HG03575 (cell line): Measurements from ENCODE around the gene ARHGAP11A.
"Not testable (repeated sequence)": the region's sequence is repeated elsewhere in the genome, so short reads cannot be mapped to it uniquely, and the experiment has no call there.

Experiments used
- ATAC-seq: cut with Tn5 transposase; IDR thresholded peaks from one replicate; pipeline ENCODE4 v1.9.1; 2021; ENCODE audit not compliant: unreplicated experiment, insufficient number of reproducible peaks, low FRiP score; ENCODE audit errors: extremely low read depth

ARHGAP11A gene

GRCh38 chr15:32615051-32615870, at the start of gene ARHGAP11A:
ARHGAP11A (plus strand) TSS chr15:32615504; CDS start chr15:32616212, 708 bp downstream.
- peak; percentile 38 for ATAC-seq

GRCh38 chr15:32568988-32569387, 46.3 kb upstream of the ARHGAP11A start:
- not testable (repeated sequence) for ATAC-seq

- ATAC-seq: not testable (repeated sequence)
These were observed 36.8 kb upstream of the ARHGAP11A start for GRCh38 chr15:32578482-32578881.

- ATAC-seq: not testable (repeated sequence)
These were observed 29.5 kb upstream of the ARHGAP11A start for GRCh38 chr15:32585844-32586243.

GRCh38 chr15:32593151-32593550, 22.2 kb upstream of the ARHGAP11A start, which contains the start of gene GOLGA8N:
GOLGA8N (plus strand) TSS chr15:32593456.
- not testable (repeated sequence) for ATAC-seq

GRCh38 chr15:32609518-32609917, 5.8 kb upstream of the ARHGAP11A start:
- not testable (repeated sequence) for ATAC-seq

- ATAC-seq: not testable (repeated sequence)
These were observed 4.6 kb upstream of the ARHGAP11A start for GRCh38 chr15:32610719-32611118.

- not testable (repeated sequence) for ATAC-seq
These were observed 623 bp upstream of the ARHGAP11A start for GRCh38 chr15:32614712-32615050.

- peak; percentile 3 for ATAC-seq
These were observed 645 bp downstream of the ARHGAP11A start for GRCh38 chr15:32615871-32616426.

- no peak for ATAC-seq
These were observed 21.1 kb downstream of the ARHGAP11A start for GRCh38 chr15:32636410-32636809.

- ATAC-seq: no peak
These were observed 21.7 kb downstream of the ARHGAP11A start for GRCh38 chr15:32636908-32637567.

GRCh38 chr15:32637704-32638103, 22.4 kb downstream of the ARHGAP11A start:
- no peak for ATAC-seq

GRCh38 chr15:32641517-32642059, 26.3 kb downstream of the ARHGAP11A start, which contains the start of gene SCG5:
SCG5 (plus strand) TSS chr15:32641710; CDS start chr15:32643593, 1,883 bp downstream.
- ATAC-seq: no peak

GRCh38 chr15:32642667-32643435, 27.5 kb downstream of the ARHGAP11A start:
- no peak for ATAC-seq

- ATAC-seq: no peak
These were observed 28.7 kb downstream of the ARHGAP11A start for GRCh38 chr15:32643907-32644445.

- ATAC-seq: no peak
These were observed 31.0 kb downstream of the ARHGAP11A start for GRCh38 chr15:32646291-32646690.

- no peak for ATAC-seq
These were observed 34.0 kb downstream of the ARHGAP11A start for GRCh38 chr15:32649342-32649741.

- ATAC-seq: no peak
These were observed 36.0 kb downstream of the ARHGAP11A start for GRCh38 chr15:32651229-32651837.
